OCI-LY3 (cell line): ENCODE data around the gene LGALS1.

ENCODE experiments used
- EZH2phosphoT487 ChIP-seq: fragments of 200-600 bp; shearing (Covaris generic); IDR thresholded peaks from 2 replicates; pipeline ENCODE4 v1.6.1; 2018; ENCODE audit warnings: antibody characterized with exemption, mixed run types, low read depth
- TF ChIP-seq, protein P1 (sequence below): fragments of 200-600, 300-600 bp; sonication (generic); IDR thresholded peaks from 2 replicates; pipeline ENCODE4 v1.5.1; 2014; ENCODE audit warnings: antibody characterized with exemption, low read length, low read depth

DNA sequence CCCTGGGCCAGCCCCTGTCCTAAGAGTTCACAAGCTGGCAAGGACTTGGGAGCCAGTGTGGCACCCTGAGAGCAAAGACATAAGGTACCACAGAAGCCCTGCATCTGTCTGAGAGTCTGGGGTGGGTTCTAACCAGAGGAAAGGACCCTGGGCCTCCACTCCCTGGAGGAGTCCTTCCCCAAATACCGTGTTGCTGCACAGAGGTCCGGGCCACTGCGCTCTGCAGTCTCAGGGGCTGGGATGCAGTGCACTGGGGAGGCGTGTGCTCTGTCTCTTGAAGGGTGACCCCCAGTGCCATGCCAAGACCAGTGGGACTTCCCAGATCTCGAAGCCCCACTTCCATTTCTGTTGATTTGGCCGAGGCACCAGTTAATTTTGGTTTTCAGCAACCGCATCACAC, 40.3 kb upstream of the LGALS1 start:
- TF ChIP-seq, protein P1, sequence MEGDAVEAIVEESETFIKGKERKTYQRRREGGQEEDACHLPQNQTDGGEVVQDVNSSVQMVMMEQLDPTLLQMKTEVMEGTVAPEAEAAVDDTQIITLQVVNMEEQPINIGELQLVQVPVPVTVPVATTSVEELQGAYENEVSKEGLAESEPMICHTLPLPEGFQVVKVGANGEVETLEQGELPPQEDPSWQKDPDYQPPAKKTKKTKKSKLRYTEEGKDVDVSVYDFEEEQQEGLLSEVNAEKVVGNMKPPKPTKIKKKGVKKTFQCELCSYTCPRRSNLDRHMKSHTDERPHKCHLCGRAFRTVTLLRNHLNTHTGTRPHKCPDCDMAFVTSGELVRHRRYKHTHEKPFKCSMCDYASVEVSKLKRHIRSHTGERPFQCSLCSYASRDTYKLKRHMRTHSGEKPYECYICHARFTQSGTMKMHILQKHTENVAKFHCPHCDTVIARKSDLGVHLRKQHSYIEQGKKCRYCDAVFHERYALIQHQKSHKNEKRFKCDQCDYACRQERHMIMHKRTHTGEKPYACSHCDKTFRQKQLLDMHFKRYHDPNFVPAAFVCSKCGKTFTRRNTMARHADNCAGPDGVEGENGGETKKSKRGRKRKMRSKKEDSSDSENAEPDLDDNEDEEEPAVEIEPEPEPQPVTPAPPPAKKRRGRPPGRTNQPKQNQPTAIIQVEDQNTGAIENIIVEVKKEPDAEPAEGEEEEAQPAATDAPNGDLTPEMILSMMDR, result no peak
- TF ChIP-seq EZH2phosphoT487, result no peak
